Measurements from ENCODE around the gene ADAM8. TPM values are rescaled to one million over a fixed set of nuclear protein-coding genes. Genes with fewer than 3 reads are reported as not detected.

The ADAM8 gene
- polyA plus RNA-seq, 4 donors, result 0.67 to 4.4 (median 2.1) TPM

- H3K9me3 ChIP-seq (ENCODE audit: control insufficient read depth in 2 of 2, insufficient read depth in 1 of 2, low read depth in 1 of 2, low read length in 1 of 2), result no peaks in the 10 kb centered on the region
- WGBS, 3 donors, result 53 to 82% (median 65%) methylated on average over 24 of the region's 24 CpGs
- H3K27me3 ChIP-seq (ENCODE audit: control insufficient read depth in 3 of 3, insufficient read depth in 3 of 3, low read length in 3 of 3), result no peaks in the 10 kb centered on the region
- FAIRE-seq, result no peak
- no peak overlapping the region for H3K4me3 ChIP-seq (ENCODE audit: low read depth in 1 of 3, low read length in 3 of 3)
- peaks cover 1 to 44% (median 5%) of the 10 kb centered on the region in 3 donors for H3K4me1 ChIP-seq (ENCODE audit: control insufficient read depth in 3 of 3, insufficient read depth in 2 of 3, low read depth in 1 of 3, low read length in 2 of 3)
- no peaks in the 10 kb centered on the region for H3K36me3 ChIP-seq (ENCODE audit: control insufficient read depth in 3 of 3, insufficient read depth in 2 of 3, low read depth in 1 of 3, low read length in 3 of 3)
- DNase-seq, result no peak
- H3K27ac ChIP-seq (ENCODE audit: low read depth in 1 of 3, low read length in 2 of 3), result peak overlapping the region in 1 of 3 donors; percentile 35
Measured at GRCh38 chr10:133258818-133259601, 17.7 kb downstream of the ADAM8 start.

- no peaks in the 10 kb centered on the region for H3K9me3 ChIP-seq (ENCODE audit: control insufficient read depth in 2 of 2, insufficient read depth in 1 of 2, low read depth in 1 of 2, low read length in 1 of 2)
- no peaks in the 10 kb centered on the region for H3K36me3 ChIP-seq (ENCODE audit: control insufficient read depth in 3 of 3, insufficient read depth in 2 of 3, low read depth in 1 of 3, low read length in 3 of 3)
- FAIRE-seq (no peak), DNase-seq (peak in 1 of 2 donors; percentile 45)
- H3K27ac ChIP-seq (ENCODE audit: low read depth in 1 of 3, low read length in 2 of 3), result peak overlapping the region in 2 of 3 donors; percentile 13 to 50
- H3K4me3 ChIP-seq (ENCODE audit: low read depth in 1 of 3, low read length in 3 of 3), result no peak overlapping the region
- WGBS, 3 donors, result 44 to 53% (median 49%) methylated on average over 21 of the region's 21 CpGs
- peaks cover 0 to 38% (median 5%) of the 10 kb centered on the region in 3 donors for H3K4me1 ChIP-seq (ENCODE audit: control insufficient read depth in 3 of 3, insufficient read depth in 2 of 3, low read depth in 1 of 3, low read length in 2 of 3)
- H3K27me3 ChIP-seq (ENCODE audit: control insufficient read depth in 3 of 3, insufficient read depth in 3 of 3, low read length in 3 of 3), result no peaks in the 10 kb centered on the region
Measured at GRCh38 chr10:133258066-133258817, 18.4 kb downstream of the ADAM8 start.

- H3K27ac ChIP-seq (ENCODE audit: low read depth in 1 of 3, low read length in 2 of 3), result peak overlapping the region in 2 of 3 donors; percentile 13 to 50
- 4 to 8% (median 5%) methylated on average over 26 to 27 of the region's 27 CpGs for WGBS, 3 donors
- H3K4me1 ChIP-seq (ENCODE audit: control insufficient read depth in 3 of 3, insufficient read depth in 2 of 3, low read depth in 1 of 3, low read length in 2 of 3), result peaks cover 0 to 32% (median 4%) of the 10 kb centered on the region in 3 donors
- peak overlapping the region in 1 of 3 donors; percentile 17 for H3K4me3 ChIP-seq (ENCODE audit: low read depth in 1 of 3, low read length in 3 of 3)
- no peaks in the 10 kb centered on the region for H3K36me3 ChIP-seq (ENCODE audit: control insufficient read depth in 3 of 3, insufficient read depth in 2 of 3, low read depth in 1 of 3, low read length in 3 of 3)
- no peaks in the 10 kb centered on the region for H3K9me3 ChIP-seq (ENCODE audit: control insufficient read depth in 2 of 2, insufficient read depth in 1 of 2, low read depth in 1 of 2, low read length in 1 of 2)
- H3K27me3 ChIP-seq (ENCODE audit: control insufficient read depth in 3 of 3, insufficient read depth in 3 of 3, low read length in 3 of 3), result no peaks in the 10 kb centered on the region
- FAIRE-seq, result no peak
- peak; percentile 76 to 80 for DNase-seq
Measured at GRCh38 chr10:133257489-133258065, 19.1 kb downstream of the ADAM8 start.

- H3K27ac ChIP-seq (ENCODE audit: low read depth in 1 of 3, low read length in 2 of 3), result no peak overlapping the region
- peaks cover 0 to 17% (median 0%) of the 10 kb centered on the region in 3 donors for H3K4me1 ChIP-seq (ENCODE audit: control insufficient read depth in 3 of 3, insufficient read depth in 2 of 3, low read depth in 1 of 3, low read length in 2 of 3)
- no peaks in the 10 kb centered on the region for H3K36me3 ChIP-seq (ENCODE audit: control insufficient read depth in 3 of 3, insufficient read depth in 2 of 3, low read depth in 1 of 3, low read length in 3 of 3)
- no peaks in the 10 kb centered on the region for H3K27me3 ChIP-seq (ENCODE audit: control insufficient read depth in 3 of 3, insufficient read depth in 3 of 3, low read length in 3 of 3)
- DNase-seq (no peak), FAIRE-seq (no peak)
- 91 to 95% (median 92%) methylated on average over 15 of the region's 15 CpGs for whole genome bisulfite sequencing, 3 donors
- H3K4me3 ChIP-seq (ENCODE audit: low read depth in 1 of 3, low read length in 3 of 3), result no peak overlapping the region
- no peaks in the 10 kb centered on the region for H3K9me3 ChIP-seq (ENCODE audit: control insufficient read depth in 2 of 2, insufficient read depth in 1 of 2, low read depth in 1 of 2, low read length in 1 of 2)
Measured at GRCh38 chr10:133255323-133255722, 21.3 kb downstream of the ADAM8 start.

- H3K36me3 ChIP-seq (ENCODE audit: control insufficient read depth in 3 of 3, insufficient read depth in 2 of 3, low read depth in 1 of 3, low read length in 3 of 3), result no peaks in the 10 kb centered on the region
- no peak overlapping the region for H3K4me3 ChIP-seq (ENCODE audit: low read depth in 1 of 3, low read length in 3 of 3)
- DNase-seq, result no peak
- H3K27me3 ChIP-seq (ENCODE audit: control insufficient read depth in 3 of 3, insufficient read depth in 3 of 3, low read length in 3 of 3), result no peaks in the 10 kb centered on the region
- no peak for FAIRE-seq
- H3K4me1 ChIP-seq (ENCODE audit: control insufficient read depth in 3 of 3, insufficient read depth in 2 of 3, low read depth in 1 of 3, low read length in 2 of 3), result peaks cover 0 to 17% (median 0%) of the 10 kb centered on the region in 3 donors
- 41 to 57% (median 44%) methylated on average over 13 of the region's 13 CpGs for WGBS, 3 donors
- no peak overlapping the region for H3K27ac ChIP-seq (ENCODE audit: low read depth in 1 of 3, low read length in 2 of 3)
- no peaks in the 10 kb centered on the region for H3K9me3 ChIP-seq (ENCODE audit: control insufficient read depth in 2 of 2, insufficient read depth in 1 of 2, low read depth in 1 of 2, low read length in 1 of 2)
Measured at GRCh38 chr10:133254421-133255120, 22.1 kb downstream of the ADAM8 start.

GRCh38 chr10:133253361-133253955 is 23.2 kb downstream of the ADAM8 start:
- FAIRE-seq, result no peak
- Histone ChIP-seq H3K4me3 (ENCODE audit: low read depth in 1 of 3, low read length in 3 of 3) (no peak overlapping the region), H3K4me1 (ENCODE audit: control insufficient read depth in 3 of 3, insufficient read depth in 2 of 3, low read depth in 1 of 3, low read length in 2 of 3) (peaks cover 0 to 17% (median 0%) of the 10 kb centered on the region in 3 donors), H3K27ac (ENCODE audit: low read depth in 1 of 3, low read length in 2 of 3) (no peak overlapping the region), H3K27me3 (ENCODE audit: control insufficient read depth in 3 of 3, insufficient read depth in 3 of 3, low read length in 3 of 3) (no peaks in the 10 kb centered on the region), H3K36me3 (ENCODE audit: control insufficient read depth in 3 of 3, insufficient read depth in 2 of 3, low read depth in 1 of 3, low read length in 3 of 3) (no peaks in the 10 kb centered on the region), H3K9me3 (ENCODE audit: control insufficient read depth in 2 of 2, insufficient read depth in 1 of 2, low read depth in 1 of 2, low read length in 1 of 2) (no peaks in the 10 kb centered on the region)
- DNase-seq, result no peak
- WGBS, 3 donors, result 80 to 89% (median 85%) methylated on average over 22 of the region's 22 CpGs

- no peak for FAIRE-seq
- H3K36me3 ChIP-seq (ENCODE audit: control insufficient read depth in 3 of 3, insufficient read depth in 2 of 3, low read depth in 1 of 3, low read length in 3 of 3), result no peaks in the 10 kb centered on the region
- 49 to 77% (median 53%) methylated on average over 10 to 12 of the region's 12 CpGs for WGBS, 3 donors
- no peak overlapping the region for H3K4me3 ChIP-seq (ENCODE audit: low read depth in 1 of 3, low read length in 3 of 3)
- H3K9me3 ChIP-seq (ENCODE audit: control insufficient read depth in 2 of 2, insufficient read depth in 1 of 2, low read depth in 1 of 2, low read length in 1 of 2), result no peaks in the 10 kb centered on the region
- H3K27ac ChIP-seq (ENCODE audit: low read depth in 1 of 3, low read length in 2 of 3), result no peak overlapping the region
- peaks cover 0 to 2% (median 0%) of the 10 kb centered on the region in 3 donors for H3K27me3 ChIP-seq (ENCODE audit: control insufficient read depth in 3 of 3, insufficient read depth in 3 of 3, low read length in 3 of 3)
- H3K4me1 ChIP-seq (ENCODE audit: control insufficient read depth in 3 of 3, insufficient read depth in 2 of 3, low read depth in 1 of 3, low read length in 2 of 3), result peaks cover 0 to 9% (median 0%) of the 10 kb centered on the region in 3 donors
- DNase-seq, result no peak
Measured at GRCh38 chr10:133252223-133252552, 24.5 kb downstream of the ADAM8 start.
